HepG2 (cell line): ENCODE results near the gene ABCD1. TPM values are rescaled to one million over a fixed set of nuclear protein-coding genes. Genes with fewer than 3 reads are reported as not detected.

Experiments
- AFF4 ChIP-seq: sonication (generic); formaldehyde crosslinking; IDR thresholded peaks from 2 replicates; pipeline ENCODE4 v1.4.0; 2020; ENCODE audit warnings: missing genetic modification reagents
- ASH2L ChIP-seq: fragments of 300-600, 200-600 bp; sonication (generic); IDR thresholded peaks from 2 replicates; pipeline ENCODE4 v1.7.0; 2017; ENCODE audit warnings: low read depth, mild to moderate bottlenecking, moderate library complexity, mixed read lengths, low read length; ENCODE audit not compliant: insufficient read length
- CERS6 ChIP-seq: sonication (generic); formaldehyde crosslinking; IDR thresholded peaks from 2 replicates; pipeline ENCODE4 v1.5.0; 2020; ENCODE audit warnings: missing genetic modification reagents
- DRAP1 ChIP-seq: IDR thresholded peaks from 2 replicates; pipeline ENCODE4 v1.6.1; 2016; ENCODE audit warnings: missing genetic modification reagents, missing compliant biosample characterization
- EP300 ChIP-seq, 3 experiments: sonication (generic) in 1 of 3; formaldehyde crosslinking in 1 of 3; IDR thresholded peaks; 2 replicates each; pipeline versions ENCODE4 v1.5.1 to v1.6.1; 2011 to 2020; ENCODE audit warnings: low read depth in 2 of 3, low read length in 2 of 3, borderline replicate concordance in 1 of 3, improper control_type of control experiment in 1 of 3, mild to moderate bottlenecking in 1 of 3, missing genetic modification reagents in 1 of 3, moderate library complexity in 1 of 3
- FLYWCH1 ChIP-seq: sonication (generic); formaldehyde crosslinking; IDR thresholded peaks from 2 replicates; pipeline ENCODE4 v1.8.1; 2023; ENCODE audit warnings: mild to moderate bottlenecking, missing genetic modification reagents
- FOXK2 ChIP-seq: fragments of 450-650 bp; IDR thresholded peaks from 2 replicates; pipeline ENCODE4 v1.6.1; 2016
- HDAC1 ChIP-seq: sonication (generic); formaldehyde crosslinking; IDR thresholded peaks from 2 replicates; pipeline ENCODE4 v1.5.1; 2020; ENCODE audit warnings: mild to moderate bottlenecking, missing genetic modification reagents
- MLXIP ChIP-seq: sonication (generic); formaldehyde crosslinking; IDR thresholded peaks from 2 replicates; pipeline ENCODE4 v1.9.0; 2021; ENCODE audit warnings: missing genetic modification reagents, borderline replicate concordance
- MTF2 ChIP-seq: sonication (generic); formaldehyde crosslinking; IDR thresholded peaks from 2 replicates; pipeline ENCODE4 v1.5.0; 2020; ENCODE audit warnings: missing genetic modification reagents, borderline replicate concordance
- RFX5 ChIP-seq: IDR thresholded peaks from 2 replicates; pipeline ENCODE4 v1.6.1; 2011; ENCODE audit warnings: low read depth, low read length, improper control_type of control experiment
- SIN3A ChIP-seq: IDR thresholded peaks from 2 replicates; pipeline ENCODE4 v1.6.1; 2011; ENCODE audit warnings: low read depth, mild to moderate bottlenecking, control low read depth, low read length, borderline replicate concordance
- ZBTB25 ChIP-seq: IDR thresholded peaks from 2 replicates; pipeline ENCODE4 v1.6.1; 2018; ENCODE audit warnings: missing genetic modification reagents
- ZNF451 ChIP-seq: sonication (generic); formaldehyde crosslinking; IDR thresholded peaks from 2 replicates; pipeline ENCODE4 v1.5.0; 2020; ENCODE audit warnings: mild to moderate bottlenecking, missing genetic modification reagents
- ZNF598 ChIP-seq: sonication (generic); formaldehyde crosslinking; IDR thresholded peaks from 2 replicates; pipeline ENCODE4 v1.5.1; 2020; ENCODE audit warnings: mild to moderate bottlenecking, missing genetic modification reagents, borderline replicate concordance
- ZNF770 ChIP-seq: sonication (generic); formaldehyde crosslinking; IDR thresholded peaks from 2 replicates; pipeline ENCODE4 v1.5.0; 2020; ENCODE audit warnings: mild to moderate bottlenecking, missing genetic modification reagents
- polyA plus RNA-seq, 8 experiments: library from polyadenylated mRNA; depleted of rRNA in 3 of 8; stranded (reverse) in 7 of 8; unstranded in 1 of 8; fragments of >200 nt; fragmentation: Illumina TruSeq in 4 of 8; extraction: Trizol in 4 of 8; gene quantifications; 2 replicates each; pipeline versions ENCODE4 v1.2.1 to v1.2.3, GENCODE V29; 2011 to 2016; ENCODE audit warnings: low read depth in 4 of 8, missing spikeins in 1 of 8, mixed read lengths in 1 of 8; ENCODE audit not compliant: insufficient read depth in 1 of 8
- total RNA-seq, 5 experiments: library from RNA; depleted of rRNA; stranded (reverse); fragments of >200 nt; fragmentation: Illumina TruSeq; extraction: Trizol; gene quantifications; 2 replicates each; pipeline ENCODE4 v1.2.3, GENCODE V29; 2016; ENCODE audit warnings: low read depth in 1 of 5

The ABCD1 gene
- total and polyA plus RNA-seq, 2 of the 13 experiments (the other 11 are each of a cell fraction or from before 2014, with no cell fraction given), result 11.4 to 15.9 TPM

- TF ChIP-seq MLXIP, result no peak
- peak; percentile 64; the same call in 1 of the 2 replicates for TF ChIP-seq DRAP1 (CRISPR knock-in tag)
- TF ChIP-seq FOXK2, result no peak
- peak; percentile 30; the same call in 1 of the 2 replicates for TF ChIP-seq ZBTB25 (CRISPR knock-in tag)
- no peak for TF ChIP-seq RFX5
- no peak for TF ChIP-seq ZNF598
- TF ChIP-seq HDAC1, result peak; percentile 27
- TF ChIP-seq EP300 (IDR thresholded peaks at IDR 0.05; ENCODE audit: low read depth in 2 of 2, low read length in 2 of 2), result no peak
- no peak for TF ChIP-seq EP300 (CRISPR knock-in tag; IDR thresholded peaks at IDR 0.05; ENCODE audit: borderline replicate concordance)
- TF ChIP-seq ASH2L, result no peak
- no peak for TF ChIP-seq MTF2
- no peak for TF ChIP-seq FLYWCH1 (CRISPR knock-in tag)
- TF ChIP-seq CERS6 (CRISPR knock-in tag), result no peak
- TF ChIP-seq ZNF451 (CRISPR knock-in tag), result no peak
- TF ChIP-seq SIN3A, result peak; percentile 41; the same call in 1 of the 2 replicates
- TF ChIP-seq ZNF770, result no peak
- TF ChIP-seq AFF4 (CRISPR knock-in tag), result no peak; the same call in 1 of the 2 replicates
Observed at GRCh38 chrX:153724252-153725038, at the start of gene ABCD1, which contains the start of gene BCAP31 (continued).
